Activated naive CD8-positive, alpha-beta T cell treated with anti-CD3 and anti-CD28 coated beads, Interleukin-2, amount 50 U/mL, for 24 hours (primary cell): ENCODE results near the gene SLC8A2.
"Not testable (repeated sequence)": the region's sequence is repeated elsewhere in the genome, so short reads cannot be mapped to it uniquely, and the experiment has no call there.

Source experiments
- ATAC-seq: fragments of 150-1000 bp; cut with Tn5 transposase; one replicate; pipeline ENCODE4 v1.10.0; 2021
- DNase-seq: peaks from one replicate; pipeline ENCODE4 v3.0.0; 2021
- H3K27ac Mint-ChIP-seq: one replicate; pipeline ENCODE4 v1.8.0; 2021; ENCODE audit warnings: mild to moderate bottlenecking, mixed read lengths
- H3K27me3 Mint-ChIP-seq: one replicate; pipeline ENCODE4 v1.8.0; 2021; ENCODE audit warnings: mixed read lengths
- H3K36me3 Mint-ChIP-seq: one replicate; pipeline ENCODE4 v1.8.0; 2021; ENCODE audit warnings: low read depth, mixed read lengths
- H3K4me1 Mint-ChIP-seq: one replicate; pipeline ENCODE4 v1.8.0; 2021; ENCODE audit warnings: mixed read lengths
- H3K4me3 Mint-ChIP-seq: one replicate; pipeline ENCODE4 v1.8.0; 2021; ENCODE audit warnings: mild to moderate bottlenecking, moderate library complexity, mixed read lengths
- H3K9me3 Mint-ChIP-seq: one replicate; pipeline ENCODE4 v1.8.0; 2021; ENCODE audit warnings: mixed read lengths

The SLC8A2 gene

DNA sequence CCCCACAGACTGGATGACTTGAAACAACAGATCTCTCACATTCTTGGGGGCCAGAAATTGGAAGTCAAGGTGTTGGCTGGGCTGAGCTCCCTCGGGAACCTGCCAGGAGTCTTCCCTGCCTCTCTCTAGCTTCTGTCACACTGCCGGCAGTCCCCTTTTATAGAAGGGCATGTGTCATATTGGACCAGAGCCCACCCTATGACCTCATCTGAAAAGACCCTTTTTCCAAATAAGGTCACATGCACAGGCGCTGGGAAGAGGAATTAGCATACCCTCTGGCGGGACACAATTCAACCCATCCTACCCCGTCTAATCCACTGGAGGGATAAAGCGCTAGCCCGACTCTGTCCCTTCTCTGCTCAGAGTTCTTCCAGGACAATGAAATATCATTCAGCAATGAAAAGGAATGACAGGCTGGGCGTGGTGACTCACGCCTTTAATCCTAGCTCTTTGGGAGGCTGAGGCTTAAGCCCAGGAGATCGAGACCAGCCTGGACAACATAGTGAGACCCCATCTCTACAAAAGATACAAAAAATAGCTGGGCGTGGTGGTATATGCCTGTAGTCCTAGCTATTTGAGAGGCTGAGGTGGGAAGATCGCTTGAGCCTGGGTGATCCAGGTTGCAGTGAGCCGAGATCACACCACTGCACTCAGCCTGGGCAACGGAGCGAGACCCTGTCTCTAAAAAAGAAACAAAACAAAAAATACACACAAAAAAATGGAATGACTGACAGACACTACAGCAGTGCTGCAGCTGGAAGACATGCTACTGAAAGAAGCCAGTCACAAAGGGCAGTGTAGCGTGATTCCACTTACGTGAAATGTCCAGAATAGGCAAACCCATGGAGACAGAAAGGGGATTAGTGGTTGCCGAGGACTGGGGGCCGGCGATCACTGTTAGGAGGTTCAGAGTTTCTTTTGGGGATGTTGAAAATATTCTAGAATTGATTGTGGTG is 80.9 kb downstream of the SLC8A2 start:
- DNase-seq, result no peak
- Mint-ChIP-seq H3K36me3 (no peaks in the 10 kb centered on the region), H3K27ac (no peak overlapping the region), H3K27me3 (peaks cover 5% of the 10 kb centered on the region), H3K4me3 (no peak overlapping the region), H3K4me1 (no peaks in the 10 kb centered on the region), H3K9me3 (no peaks in the 10 kb centered on the region)
- ATAC-seq, result no peak

DNA sequence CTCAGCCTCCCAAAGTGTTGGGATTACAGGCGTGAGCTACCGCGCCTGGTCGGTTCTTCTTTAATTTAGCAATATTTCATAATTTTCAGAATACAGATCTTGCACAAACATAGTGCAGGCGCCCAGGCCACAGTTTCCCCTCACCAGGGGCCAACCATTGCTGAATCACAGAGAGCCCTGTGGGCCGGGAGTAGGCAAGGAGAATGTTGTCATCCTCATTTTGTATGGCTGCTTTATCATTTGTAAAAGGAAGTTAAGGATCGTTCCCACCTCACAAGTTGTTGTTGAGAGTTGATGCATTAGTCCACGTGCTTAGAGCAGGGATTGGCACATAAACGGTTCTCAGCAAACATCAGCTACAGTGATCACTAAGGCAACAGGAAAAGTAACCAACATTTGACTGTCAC is 82.5 kb downstream of the SLC8A2 start:
- H3K27ac Mint-ChIP-seq, result no peak overlapping the region
- no peak overlapping the region for H3K4me3 Mint-ChIP-seq
- H3K27me3 Mint-ChIP-seq, result peaks cover 3% of the 10 kb centered on the region
- DNase-seq (no peak), ATAC-seq (no peak)
- H3K4me1 Mint-ChIP-seq, result no peaks in the 10 kb centered on the region
- no peaks in the 10 kb centered on the region for H3K9me3 Mint-ChIP-seq
- H3K36me3 Mint-ChIP-seq, result no peaks in the 10 kb centered on the region

DNA sequence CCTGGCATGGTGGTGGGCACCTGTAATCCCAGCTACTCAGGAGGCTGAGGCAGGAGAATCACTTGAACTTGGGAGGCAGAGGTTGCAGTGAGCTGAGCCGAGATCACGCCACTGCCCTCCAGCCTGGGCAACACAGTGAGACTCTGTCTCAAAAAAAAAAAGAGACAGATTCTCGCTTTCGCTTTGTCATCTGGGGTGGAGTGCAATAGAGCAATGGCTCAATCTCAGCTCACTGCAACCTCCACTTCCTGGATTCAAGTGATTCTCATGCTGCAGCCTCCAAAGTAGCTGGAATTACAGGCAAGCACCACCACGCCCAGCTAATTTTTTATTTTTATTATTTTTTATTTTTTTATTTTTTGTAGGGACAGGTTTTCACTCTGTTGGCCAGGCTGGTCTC is 83.0 kb downstream of the SLC8A2 start:
- ATAC-seq, H3K36me3 Mint-ChIP-seq, H3K27me3 Mint-ChIP-seq, H3K4me3 Mint-ChIP-seq, H3K9me3 Mint-ChIP-seq, DNase-seq, H3K4me1 Mint-ChIP-seq, H3K27ac Mint-ChIP-seq: not testable (repeated sequence)

DNA sequence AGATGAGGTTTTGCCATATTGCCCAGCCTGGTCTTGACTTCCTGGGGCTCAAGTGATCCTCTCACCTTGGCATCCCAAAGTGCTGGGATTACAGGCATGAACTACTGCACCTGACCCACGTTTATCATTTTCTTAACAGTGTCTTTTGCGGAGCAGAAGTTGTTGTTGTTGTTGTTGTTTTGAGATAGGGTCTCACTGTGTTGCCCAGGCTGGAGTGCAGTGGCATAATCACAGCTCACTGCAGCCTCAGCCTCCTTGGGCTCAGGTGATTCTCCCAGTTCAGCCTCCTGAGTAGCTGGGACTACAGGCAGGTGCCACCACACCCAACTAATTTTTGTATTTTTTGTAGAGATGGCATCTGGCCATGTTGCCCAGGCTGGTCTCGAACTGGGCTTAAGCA is 84.1 kb downstream of the SLC8A2 start:
- not testable (repeated sequence) for H3K27ac Mint-ChIP-seq, ATAC-seq, H3K36me3 Mint-ChIP-seq, H3K9me3 Mint-ChIP-seq, H3K27me3 Mint-ChIP-seq, H3K4me3 Mint-ChIP-seq, DNase-seq, H3K4me1 Mint-ChIP-seq

DNA sequence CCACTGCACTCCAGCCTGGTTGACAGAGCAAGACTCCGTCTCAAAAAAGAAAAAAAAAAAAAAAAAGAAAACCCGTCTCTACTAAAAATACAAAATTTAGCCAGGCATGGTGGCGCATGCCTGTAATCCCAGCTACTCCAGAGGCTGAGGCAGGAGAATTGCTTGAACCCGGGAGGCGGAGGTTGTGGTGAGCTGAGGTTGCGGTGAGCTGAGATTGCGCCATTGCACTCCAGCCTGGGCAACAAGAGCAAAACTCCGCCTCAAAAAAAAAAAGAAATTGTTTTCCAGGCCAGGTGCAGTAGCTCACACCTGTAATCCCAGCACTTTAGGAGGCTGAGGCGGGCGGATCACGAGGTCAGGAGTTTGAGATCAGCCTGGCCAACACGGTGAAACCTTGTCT is 85.1 kb downstream of the SLC8A2 start:
- H3K4me1 Mint-ChIP-seq, result peaks cover 13% of the 10 kb centered on the region
- not testable (repeated sequence) for H3K9me3 Mint-ChIP-seq, H3K27ac Mint-ChIP-seq, H3K27me3 Mint-ChIP-seq, ATAC-seq, DNase-seq, H3K36me3 Mint-ChIP-seq, H3K4me3 Mint-ChIP-seq

DNA sequence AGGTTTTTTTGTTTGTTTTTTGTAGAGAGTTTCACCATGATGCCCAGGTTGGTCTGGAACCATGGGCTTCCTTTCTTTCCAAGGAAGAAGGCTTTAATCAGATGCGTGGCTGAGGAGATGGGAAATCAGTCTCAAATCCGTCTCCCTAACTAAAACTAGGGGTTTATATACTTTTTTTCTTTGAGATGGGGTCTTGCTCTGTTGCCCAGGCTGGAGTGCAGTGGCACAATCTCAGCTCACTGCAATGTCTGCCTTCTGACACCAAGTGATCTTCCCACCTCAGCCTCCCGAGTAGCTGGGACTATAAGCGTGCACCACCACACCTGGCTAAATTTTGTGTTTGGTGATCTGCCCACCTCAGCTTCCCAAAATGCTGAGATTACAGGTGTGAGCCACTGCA is 87.2 kb downstream of the SLC8A2 start:
- H3K4me3 Mint-ChIP-seq, DNase-seq, H3K27me3 Mint-ChIP-seq, H3K9me3 Mint-ChIP-seq, H3K27ac Mint-ChIP-seq, ATAC-seq: not testable (repeated sequence)
- peaks cover 24% of the 10 kb centered on the region for H3K4me1 Mint-ChIP-seq
- peaks cover 16% of the 10 kb centered on the region for H3K36me3 Mint-ChIP-seq

DNA sequence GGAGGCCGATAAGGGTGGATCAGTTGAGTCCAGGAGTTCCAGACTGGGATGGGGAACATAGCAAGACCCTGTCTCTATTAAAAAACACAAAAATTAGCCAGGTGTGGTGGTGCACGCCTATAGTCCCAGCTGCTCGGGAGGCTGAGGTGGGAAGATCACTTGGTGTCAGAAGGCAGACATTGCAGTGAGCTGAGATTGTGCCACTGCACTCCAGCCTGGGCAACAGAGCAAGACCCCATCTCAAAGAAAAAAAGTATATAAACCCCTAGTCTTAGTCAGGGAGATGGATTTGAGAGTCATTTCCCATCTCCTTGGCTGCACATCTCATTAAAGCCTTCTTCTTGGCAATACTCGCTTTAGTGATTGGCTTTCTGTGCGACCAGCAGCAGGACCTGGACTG is 87.8 kb downstream of the SLC8A2 start:
- H3K4me3 Mint-ChIP-seq, DNase-seq, H3K27me3 Mint-ChIP-seq, ATAC-seq, H3K9me3 Mint-ChIP-seq, H3K27ac Mint-ChIP-seq: not testable (repeated sequence)
- peaks cover 24% of the 10 kb centered on the region for H3K4me1 Mint-ChIP-seq
- H3K36me3 Mint-ChIP-seq, result peaks cover 16% of the 10 kb centered on the region

DNA sequence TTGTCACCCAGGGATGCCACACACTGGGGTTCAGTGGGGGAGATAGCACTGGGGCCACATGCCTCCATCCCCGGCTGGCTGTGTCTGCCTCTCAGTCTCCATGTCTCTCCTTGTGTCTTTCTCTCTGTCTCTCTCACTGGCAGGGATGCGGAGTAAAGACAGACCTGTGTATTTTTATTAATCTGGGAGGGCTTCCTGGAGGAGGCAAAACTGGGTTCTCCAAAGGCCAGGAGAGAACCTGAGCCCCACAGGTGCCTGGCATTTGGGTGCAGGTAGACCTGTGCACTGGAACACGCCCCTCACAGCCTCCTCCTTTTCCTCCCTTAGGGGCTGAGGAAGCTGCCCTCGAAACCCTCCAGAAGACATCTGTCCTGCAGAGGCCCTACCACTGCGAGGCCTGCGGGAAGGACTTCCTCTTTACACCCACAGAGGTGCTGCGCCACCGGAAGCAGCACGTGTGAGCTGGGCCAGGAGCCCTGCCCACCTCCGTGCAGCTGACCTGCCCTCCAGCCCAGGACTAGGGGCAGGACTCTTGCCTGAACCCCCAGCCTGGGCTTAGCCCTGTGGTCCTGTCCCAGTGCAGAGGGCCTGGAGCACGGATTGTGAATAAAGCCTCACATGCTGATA is 89.9 kb downstream of the SLC8A2 start:
- DNase-seq (no peak), ATAC-seq (no peak)
- H3K36me3 Mint-ChIP-seq, result peaks cover 25% of the 10 kb centered on the region
- H3K4me3 Mint-ChIP-seq, result no peak overlapping the region
- peak overlapping the region; percentile 72 for H3K27ac Mint-ChIP-seq
- H3K27me3 Mint-ChIP-seq, result no peaks in the 10 kb centered on the region
- peaks cover 24% of the 10 kb centered on the region for H3K4me1 Mint-ChIP-seq
- H3K9me3 Mint-ChIP-seq, result no peaks in the 10 kb centered on the region

DNA sequence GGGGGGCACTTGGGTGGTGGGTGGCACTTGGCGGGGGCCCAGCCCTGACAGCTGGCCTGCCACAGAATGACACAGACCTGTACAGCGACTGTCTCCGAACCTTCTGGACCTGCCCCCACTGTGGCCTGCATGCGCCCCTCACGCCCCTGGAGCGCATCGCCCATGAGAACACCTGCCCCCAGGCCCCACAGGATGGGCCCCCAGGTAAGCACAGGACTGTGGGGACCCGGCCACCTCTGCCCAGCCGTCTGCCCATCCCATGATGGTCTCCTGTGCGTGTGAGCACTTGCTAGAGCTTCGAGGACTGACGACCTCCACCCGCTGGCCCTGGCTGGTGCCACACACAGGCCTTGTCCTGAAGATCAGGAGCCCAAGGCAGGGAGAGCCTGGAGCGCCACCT is 90.6 kb downstream of the SLC8A2 start:
- Mint-ChIP-seq H3K36me3 (peaks cover 25% of the 10 kb centered on the region), H3K9me3 (no peaks in the 10 kb centered on the region), H3K4me3 (no peak overlapping the region), H3K4me1 (peaks cover 24% of the 10 kb centered on the region), H3K27ac (peak overlapping the region; percentile 72), H3K27me3 (no peaks in the 10 kb centered on the region)
- DNase-seq, result no peak
- ATAC-seq, result no peak

DNA sequence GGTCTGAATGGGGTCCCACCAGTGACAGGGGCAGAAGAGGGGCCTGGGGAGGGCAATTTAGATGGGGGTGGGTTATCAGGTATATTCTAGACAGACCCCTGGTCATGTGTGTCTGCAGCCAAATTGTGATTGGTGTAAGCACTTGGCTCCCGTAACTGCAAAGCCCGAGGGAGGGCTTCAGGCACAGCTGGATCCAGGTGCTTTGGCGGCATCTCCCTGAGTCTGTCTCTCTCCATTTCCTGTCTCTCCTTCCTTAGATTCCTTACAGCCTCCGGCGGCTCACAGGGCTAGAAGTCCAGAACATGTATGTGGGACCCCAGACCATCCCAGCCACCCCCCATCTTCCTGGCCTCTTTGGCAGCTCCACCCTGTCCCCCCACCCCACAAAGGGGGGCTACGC is 91.1 kb downstream of the SLC8A2 start:
- H3K27me3 Mint-ChIP-seq, result no peaks in the 10 kb centered on the region
- peaks cover 24% of the 10 kb centered on the region for H3K4me1 Mint-ChIP-seq
- H3K9me3 Mint-ChIP-seq, result no peaks in the 10 kb centered on the region
- ATAC-seq, result no peak
- DNase-seq, result no peak
- no peak overlapping the region for H3K27ac Mint-ChIP-seq
- peaks cover 25% of the 10 kb centered on the region for H3K36me3 Mint-ChIP-seq
- H3K4me3 Mint-ChIP-seq, result no peak overlapping the region

DNA sequence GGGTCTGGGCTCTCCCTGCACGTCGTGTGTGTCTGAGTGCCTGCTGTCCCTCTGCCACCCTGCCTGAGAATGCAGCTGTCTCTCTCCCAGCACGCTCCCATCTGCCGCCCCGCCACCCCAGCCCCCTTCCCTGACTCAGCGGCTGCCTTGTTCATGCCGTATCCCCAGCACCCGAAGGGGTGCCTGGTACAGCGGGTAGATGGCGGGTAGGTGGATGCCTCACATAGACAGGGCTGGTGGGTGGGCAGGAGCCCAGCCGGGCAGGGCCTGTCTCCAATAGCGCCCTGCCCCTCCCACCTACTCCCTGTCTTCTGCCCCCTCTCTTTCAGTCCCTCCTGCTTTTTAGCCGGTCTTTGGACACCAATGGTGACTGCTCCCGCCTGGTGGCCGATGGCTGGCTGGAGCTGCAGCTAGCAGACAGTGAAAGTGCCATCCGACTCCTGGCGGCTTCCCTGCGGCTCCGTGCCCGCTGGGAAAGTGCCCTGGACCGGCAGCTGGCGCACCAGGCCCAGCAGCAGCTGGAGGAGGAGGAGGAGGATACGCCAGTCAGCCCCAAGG is 92.2 kb downstream of the SLC8A2 start:
- Mint-ChIP-seq H3K27me3 (no peaks in the 10 kb centered on the region), H3K4me1 (peaks cover 24% of the 10 kb centered on the region), H3K36me3 (peaks cover 28% of the 10 kb centered on the region), H3K27ac (no peak overlapping the region), H3K4me3 (no peak overlapping the region), H3K9me3 (no peaks in the 10 kb centered on the region)
- ATAC-seq, result no peak
- no peak for DNase-seq

DNA sequence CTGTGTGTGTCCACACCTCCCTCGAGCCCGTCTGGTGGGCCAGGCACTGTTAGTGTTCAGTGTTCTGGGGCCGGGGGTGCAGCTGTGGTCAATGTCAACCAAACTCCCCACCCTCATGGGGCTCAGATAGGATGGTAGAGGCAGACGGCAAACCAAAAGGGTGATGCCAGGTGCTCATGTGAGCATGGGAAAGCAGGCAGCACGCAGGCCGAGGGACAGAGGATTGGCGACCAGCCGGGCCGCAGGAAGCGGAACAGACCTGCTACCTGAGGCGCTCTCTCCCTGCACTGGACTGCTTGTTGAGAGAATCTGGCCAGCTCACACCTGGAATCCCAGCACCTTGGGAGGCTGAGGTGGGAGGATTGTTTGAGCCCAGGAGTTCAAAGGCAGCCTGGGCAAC is 93.4 kb downstream of the SLC8A2 start:
- Mint-ChIP-seq H3K36me3 (peaks cover 29% of the 10 kb centered on the region), H3K4me1 (peaks cover 19% of the 10 kb centered on the region), H3K27ac (no peak overlapping the region), H3K9me3 (no peaks in the 10 kb centered on the region), H3K4me3 (no peak overlapping the region), H3K27me3 (no peaks in the 10 kb centered on the region)
- DNase-seq (no peak), ATAC-seq (no peak)
